Omental fat pad (tissue), 4 donors: ENCODE measurements around the gene OR4Q2. TPM values are rescaled to one million over a fixed set of nuclear protein-coding genes. Genes with fewer than 3 reads are reported as not detected.

Experiments used
- ATAC-seq: fragments of 150-250 bp; one replicate; pipeline ENCODE4 v1.9.1; 2016; ENCODE audit warnings: mild to moderate bottlenecking, moderate library complexity; ENCODE audit not compliant: low FRiP score
- DNase-seq: peaks from one replicate; pipeline ENCODE4 v3.0.0-alpha.2; 2019; ENCODE audit warnings: low spot score
- total RNA-seq, 4 donors: library from RNA; depleted of rRNA; stranded (reverse); fragments of >200 nt; gene quantifications; one replicate each; pipeline ENCODE4 v1.1.0, GENCODE V29; 2016
- TF ChIP-seq, protein P1 (sequence below), 3 donors: fragments of 450-650 bp; IDR thresholded peaks; one replicate each; pipeline ENCODE4 v1.5.1; 2016 to 2017; ENCODE audit warnings: antibody characterized with exemption in 3 of 3, mild to moderate bottlenecking in 3 of 3, moderate library complexity in 2 of 3

Gene OR4Q2
- total RNA-seq, 4 donors from 2014 or later = not detected

DNA sequence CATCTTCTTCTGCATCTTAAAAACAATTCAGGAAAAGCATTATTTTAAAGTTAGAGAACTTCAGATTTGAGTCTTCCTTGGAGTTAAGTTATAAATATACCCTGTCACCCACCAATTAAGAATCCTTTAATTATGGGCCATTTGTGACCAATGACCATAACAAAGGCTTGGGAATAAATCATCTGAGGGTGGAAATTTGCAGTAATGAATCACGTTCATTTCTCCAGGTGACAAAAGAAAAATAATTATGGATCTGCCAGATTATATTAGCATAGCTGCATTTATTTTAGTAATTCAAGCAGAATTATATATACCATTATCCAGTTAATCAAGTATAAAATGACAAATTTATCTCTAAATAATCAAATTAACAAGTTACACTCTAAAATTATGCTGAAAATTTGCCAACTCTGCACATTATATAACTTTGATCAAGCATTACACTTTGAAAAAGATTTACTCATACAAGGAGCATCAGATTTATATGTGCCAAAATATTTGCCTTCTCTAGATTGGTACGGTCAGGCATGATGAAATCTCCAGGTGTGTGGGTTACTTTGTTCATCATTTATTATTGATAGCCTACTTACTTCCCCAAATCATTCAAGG is 17.4 kb downstream of the OR4Q2 start, which contains the start of gene OR4K14:
OR4K14 (minus strand) TSS at position 51 of the 609 bp plus-strand sequence. CDS start 4,114 bp downstream, outside the sequence.
- no peak for ATAC-seq
- no peak for DNase-seq

GRCh38 chr14:20031058-20031457 is 29.1 kb downstream of the OR4Q2 start:
- ATAC-seq = no peak
- DNase-seq = no peak
- TF ChIP-seq, protein P1, sequence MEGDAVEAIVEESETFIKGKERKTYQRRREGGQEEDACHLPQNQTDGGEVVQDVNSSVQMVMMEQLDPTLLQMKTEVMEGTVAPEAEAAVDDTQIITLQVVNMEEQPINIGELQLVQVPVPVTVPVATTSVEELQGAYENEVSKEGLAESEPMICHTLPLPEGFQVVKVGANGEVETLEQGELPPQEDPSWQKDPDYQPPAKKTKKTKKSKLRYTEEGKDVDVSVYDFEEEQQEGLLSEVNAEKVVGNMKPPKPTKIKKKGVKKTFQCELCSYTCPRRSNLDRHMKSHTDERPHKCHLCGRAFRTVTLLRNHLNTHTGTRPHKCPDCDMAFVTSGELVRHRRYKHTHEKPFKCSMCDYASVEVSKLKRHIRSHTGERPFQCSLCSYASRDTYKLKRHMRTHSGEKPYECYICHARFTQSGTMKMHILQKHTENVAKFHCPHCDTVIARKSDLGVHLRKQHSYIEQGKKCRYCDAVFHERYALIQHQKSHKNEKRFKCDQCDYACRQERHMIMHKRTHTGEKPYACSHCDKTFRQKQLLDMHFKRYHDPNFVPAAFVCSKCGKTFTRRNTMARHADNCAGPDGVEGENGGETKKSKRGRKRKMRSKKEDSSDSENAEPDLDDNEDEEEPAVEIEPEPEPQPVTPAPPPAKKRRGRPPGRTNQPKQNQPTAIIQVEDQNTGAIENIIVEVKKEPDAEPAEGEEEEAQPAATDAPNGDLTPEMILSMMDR (IDR thresholded peaks at IDR 0.05) = no peak

More for the DNA sequence above, 17.4 kb downstream of the OR4Q2 start, which contains the start of gene OR4K14:
- TF ChIP-seq, protein P1 (IDR thresholded peaks at IDR 0.05) = no peak

- TF ChIP-seq, protein P1 (IDR thresholded peaks at IDR 0.05) = no peak
- no peak for DNase-seq
- no peak for ATAC-seq
These were observed 33.5 kb downstream of the OR4Q2 start for GRCh38 chr14:20035449-20035848.

DNA sequence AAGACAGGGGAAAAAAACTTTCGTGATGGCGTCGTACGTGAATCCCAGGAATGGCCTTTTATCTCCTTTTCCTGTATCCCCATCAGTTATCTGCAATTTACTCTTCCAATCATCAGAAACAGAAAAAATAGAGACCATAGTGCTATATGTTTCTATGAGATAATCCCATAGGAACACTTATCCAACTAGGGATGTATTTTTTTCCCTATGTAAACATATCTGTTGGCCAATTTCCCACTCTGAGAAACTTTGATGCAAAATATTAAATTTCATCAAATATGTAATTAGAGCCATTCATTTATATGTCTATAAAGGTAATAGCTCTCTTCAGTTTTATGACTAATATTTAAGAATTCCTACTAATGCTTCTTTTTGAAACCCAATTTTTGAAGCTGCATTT is 34.0 kb downstream of the OR4Q2 start, which contains the start of gene OR4K13:
OR4K13 (minus strand) TSS at position 101 of the 400 bp plus-strand sequence. CDS start 1,280 bp downstream, outside the sequence.
- no peak for ATAC-seq
- DNase-seq = no peak
- TF ChIP-seq, protein P1 (IDR thresholded peaks at IDR 0.05) = no peak

GRCh38 chr14:20044243-20044642 is 42.3 kb downstream of the OR4Q2 start:
- no peak for ATAC-seq
- TF ChIP-seq, protein P1 (IDR thresholded peaks at IDR 0.05) = no peak

GRCh38 chr14:20048202-20048601 is 46.2 kb downstream of the OR4Q2 start:
- no peak for ATAC-seq
- DNase-seq = no peak
- TF ChIP-seq, protein P1 (IDR thresholded peaks at IDR 0.05) = no peak

More at GRCh38 chr14:20044243-20044642, 42.3 kb downstream of the OR4Q2 start:
- DNase-seq = no peak

Other genes starting within 250 kb of the OR4Q2 start
- gene OR4M1, start 228.7 kb upstream of the OR4Q2 start, total RNA-seq = not detected
- under 1 TPM in 1 of 4 donors, not detected in 3; 0.09 TPM for gene OR4N2, start 198.4 kb upstream of the OR4Q2 start, total RNA-seq
- gene OR4K2, start 127.0 kb upstream of the OR4Q2 start, total RNA-seq = not detected
- not detected for gene OR4K5, start 81.6 kb upstream of the OR4Q2 start, total RNA-seq
- not detected for gene OR4K1, start 71.2 kb upstream of the OR4Q2 start, total RNA-seq
- gene OR4K15, start 26.6 kb upstream of the OR4Q2 start, total RNA-seq = not detected
- not detected for gene OR4K14, start 17.1 kb downstream of the OR4Q2 start, total RNA-seq
- not detected for gene OR4K13, start 33.9 kb downstream of the OR4Q2 start, total RNA-seq
- gene OR4L1, start 57.9 kb downstream of the OR4Q2 start, total RNA-seq = not detected
- not detected for gene OR4K17, start 108.6 kb downstream of the OR4Q2 start, total RNA-seq
- not detected for gene OR4N5, start 136.7 kb downstream of the OR4Q2 start, total RNA-seq
- not detected for gene OR11G2, start 188.7 kb downstream of the OR4Q2 start, total RNA-seq
- gene OR11H6, start 221.5 kb downstream of the OR4Q2 start, total RNA-seq = not detected
- not detected for gene OR11H7, start 226.8 kb downstream of the OR4Q2 start, total RNA-seq
- gene OR11H4, start 237.1 kb downstream of the OR4Q2 start, total RNA-seq = not detected